CMK (cell line): ENCODE results near the gene ERMARD.

Experiments
- DNase-seq: peaks from one replicate; pipeline ENCODE4 v3.0.0-alpha.2; 2010; ENCODE audit warnings: low read depth

The ERMARD gene

GRCh38 chr6:169825558-169826225 lies 74.3 kb downstream of the ERMARD start:
- no peak for DNase-seq

DNA sequence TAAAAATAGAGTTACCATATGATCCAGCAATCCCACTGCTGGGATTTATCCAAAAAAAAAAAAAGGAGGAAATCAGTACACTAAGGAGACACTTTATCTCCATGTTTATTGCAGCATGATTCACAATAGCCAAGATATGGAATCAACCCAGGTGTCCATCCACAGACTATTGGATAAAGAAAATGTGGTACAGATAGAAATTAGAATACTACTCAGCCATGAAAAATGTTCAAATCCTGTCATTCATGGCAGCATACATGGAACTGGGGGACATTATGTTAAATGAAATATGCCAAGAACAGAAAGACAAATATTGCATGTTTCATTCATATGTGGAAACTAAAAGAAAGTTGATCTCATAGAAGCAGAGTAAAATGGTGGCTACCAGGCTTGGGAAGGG lies 75.3 kb downstream of the ERMARD start:
- DNase-seq, result no peak

GRCh38 chr6:169827290-169827717 lies 75.9 kb downstream of the ERMARD start:
- no peak for DNase-seq

DNA sequence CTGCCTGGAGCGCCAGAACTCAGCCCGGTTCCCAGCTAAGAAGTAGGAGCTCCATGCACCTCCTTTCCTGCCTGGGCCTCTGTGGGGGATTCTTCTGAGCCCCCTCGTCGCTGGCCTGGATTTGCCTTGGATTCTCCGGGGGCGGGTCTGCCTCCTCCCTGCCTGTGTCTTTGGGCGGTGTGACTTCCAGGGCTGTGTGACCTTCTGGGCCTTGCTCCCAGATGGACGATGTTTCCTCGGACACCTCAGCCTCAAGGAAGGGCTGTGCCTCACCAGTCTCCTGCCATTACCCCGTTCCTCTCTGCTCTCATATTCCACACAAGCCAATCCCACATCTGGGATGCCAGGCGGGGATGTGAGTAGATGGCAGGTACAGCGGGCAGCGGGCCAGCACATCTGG lies 76.8 kb downstream of the ERMARD start:
- no peak for DNase-seq

DNA sequence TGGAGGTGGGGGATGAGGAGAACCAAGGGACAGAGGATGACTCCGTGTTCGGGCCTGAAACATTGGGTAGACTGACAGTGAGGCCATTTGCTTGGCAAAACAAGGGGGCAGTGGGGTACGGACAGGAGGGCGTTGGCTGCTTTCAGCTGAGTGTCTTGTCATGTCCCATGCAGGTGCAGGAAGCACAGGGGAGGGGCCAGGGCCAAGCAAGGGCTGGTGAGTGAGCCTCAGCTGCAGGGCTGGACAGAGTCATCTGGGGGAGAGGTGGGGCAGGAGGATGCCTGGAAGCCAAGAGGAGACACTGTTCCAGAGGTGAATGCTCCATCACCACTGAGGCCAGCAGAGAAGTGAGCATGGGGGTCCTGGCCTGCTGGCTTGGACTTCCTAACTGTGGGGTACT lies 78.4 kb downstream of the ERMARD start:
- no peak for DNase-seq

DNA sequence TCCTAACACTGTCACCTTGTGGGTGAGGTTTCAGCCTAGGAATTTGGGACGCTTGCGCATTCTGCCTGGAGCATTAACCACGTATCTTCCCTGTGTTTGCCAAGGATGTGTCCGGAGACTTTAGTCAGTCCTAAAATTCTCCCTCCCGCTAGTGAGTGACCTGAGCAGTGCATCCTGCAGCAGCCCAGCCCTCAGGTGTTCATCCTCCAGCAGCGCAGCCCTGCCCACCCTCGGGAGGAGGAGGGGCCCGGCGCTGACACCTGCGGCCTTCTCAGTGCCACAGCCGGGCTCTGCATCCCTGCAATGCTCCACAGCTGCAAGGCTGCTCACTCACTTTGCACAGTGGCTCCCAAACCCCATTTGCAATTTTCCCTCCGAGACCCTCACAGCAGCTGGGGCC lies 79.5 kb downstream of the ERMARD start:
- no peak for DNase-seq
